HG03565 (cell line): ENCODE data around the gene BEST4.
A peak's percentile ranks its signal among the peaks of the same experiment; 100 is the strongest.
"Not testable (repeated sequence)": the region's sequence is repeated elsewhere in the genome, so short reads cannot be mapped to it uniquely, and the experiment has no call there.

Experiments used
- ATAC-seq: cut with Tn5 transposase; IDR thresholded peaks from one replicate; pipeline ENCODE4 v1.9.1; 2021; ENCODE audit warnings: mild to moderate bottlenecking, moderate library complexity; ENCODE audit not compliant: unreplicated experiment

The BEST4 gene

GRCh38 chr1:44819608-44820327, 31.8 kb upstream of the BEST4 start:
- ATAC-seq, result peak; percentile 64

- no peak for ATAC-seq
These were observed 31.2 kb upstream of the BEST4 start for GRCh38 chr1:44819196-44819607.

- ATAC-seq, result no peak
These were observed 30.0 kb upstream of the BEST4 start for GRCh38 chr1:44817771-44818495.

- ATAC-seq, result no peak
These were observed 29.3 kb upstream of the BEST4 start for GRCh38 chr1:44817307-44817706.

GRCh38 chr1:44815926-44816325, 28.0 kb upstream of the BEST4 start:
- not testable (repeated sequence) for ATAC-seq

GRCh38 chr1:44812822-44813543, 25.0 kb upstream of the BEST4 start:
- ATAC-seq, result no peak

- no peak for ATAC-seq
These were observed 23.3 kb upstream of the BEST4 start for GRCh38 chr1:44811234-44811633.

GRCh38 chr1:44810762-44811105, 22.8 kb upstream of the BEST4 start:
- ATAC-seq, result not testable (repeated sequence)

- no peak for ATAC-seq
These were observed 22.3 kb upstream of the BEST4 start for GRCh38 chr1:44810101-44810761.

- peak; percentile 33 for ATAC-seq
These were observed 21.3 kb upstream of the BEST4 start for GRCh38 chr1:44808938-44809917.

- ATAC-seq, result peak; percentile 30
These were observed 20.3 kb upstream of the BEST4 start, which contains the start of gene BTBD19 for GRCh38 chr1:44808063-44808937. Gene BTBD19, plus strand, starts transcription at chr1:44808523. Its CDS starts 298 bp downstream, at chr1:44808821.

- peak; percentile 27 for ATAC-seq
These were observed 19.5 kb upstream of the BEST4 start for GRCh38 chr1:44807364-44808062.

GRCh38 chr1:44806704-44807363, 18.9 kb upstream of the BEST4 start, which contains the start of gene DYNLT4:
Gene DYNLT4, minus strand, starts transcription at chr1:44807351. Its CDS starts 683 bp downstream, at chr1:44806668.
- no peak for ATAC-seq

GRCh38 chr1:44806025-44806703, 18.2 kb upstream of the BEST4 start:
- no peak for ATAC-seq

GRCh38 chr1:44805311-44806024, 17.5 kb upstream of the BEST4 start:
- ATAC-seq, result no peak

- no peak for ATAC-seq
These were observed 15.5 kb upstream of the BEST4 start for GRCh38 chr1:44803312-44804095.
